CD14-positive monocyte (primary cell): Measurements from ENCODE around the gene MPDZ. TPM values are rescaled to one million over a fixed set of nuclear protein-coding genes. Genes with fewer than 3 reads are reported as not detected.

Experiments used
- DNase-seq, 3 donors: peaks; one replicate each; pipeline ENCODE4 v3.0.0-alpha.2; 2011 to 2022
- H2AFZ ChIP-seq: 2 replicates; pipeline ENCODE4 v1.6.0; 2012; ENCODE audit warnings: mild to moderate bottlenecking, low read depth, low read length, inconsistent platforms; ENCODE audit not compliant: insufficient read depth, poor library complexity, severe bottlenecking
- H3K27ac ChIP-seq, 2 donors: 1 replicate in 1 of 2; 2 replicates in 1 of 2; pipeline ENCODE4 v1.5.1; 2012 to 2013; ENCODE audit warnings: low read length in 2 of 2, control low read depth in 1 of 2, inconsistent platforms in 1 of 2, low read depth in 1 of 2, mild to moderate bottlenecking in 1 of 2
- H3K27me3 ChIP-seq, 2 donors: one replicate each; pipeline versions ENCODE4 v1.6.0 to v1.6.1; 2011 to 2013; ENCODE audit warnings: low read length in 2 of 2; ENCODE audit not compliant: control insufficient read depth in 2 of 2, insufficient read depth in 2 of 2
- H3K36me3 ChIP-seq, 2 donors: replicated peaks in 1 of 2; 1 replicate in 1 of 2; 2 replicates in 1 of 2; pipeline versions ENCODE4 v1.5.1 to v1.6.1; 2012 to 2013; ENCODE audit warnings: low read length in 2 of 2, control low read depth in 1 of 2, inconsistent platforms in 1 of 2, mild to moderate bottlenecking in 1 of 2; ENCODE audit not compliant: insufficient read depth in 2 of 2, control insufficient read depth in 1 of 2
- H3K4me1 ChIP-seq, 2 donors: 1 replicate in 1 of 2; 2 replicates in 1 of 2; pipeline versions ENCODE4 v1.5.1 to v1.6.1; 2012 to 2013; ENCODE audit warnings: low read length in 2 of 2, control low read depth in 1 of 2, inconsistent platforms in 1 of 2, mild to moderate bottlenecking in 1 of 2, moderate library complexity in 1 of 2; ENCODE audit not compliant: insufficient read depth in 2 of 2, control insufficient read depth in 1 of 2
- H3K4me2 ChIP-seq: replicated peaks from 2 replicates; pipeline ENCODE3; 2012; ENCODE audit warnings: low read length, moderate library complexity, mild to moderate bottlenecking; ENCODE audit not compliant: poor library complexity, severe bottlenecking; ENCODE audit errors: extremely low read depth
- H3K4me3 ChIP-seq, 3 experiments: fragments of 200-600 bp in 1 of 3; sonication (generic) in 1 of 3; replicated peaks in 1 of 3; 1 replicate in 2 of 3; 2 replicates in 1 of 3; pipeline ENCODE4 v1.5.1; 2011 to 2013; ENCODE audit warnings: low read length in 3 of 3, mild to moderate bottlenecking in 3 of 3, control low read depth in 2 of 3, low read depth in 2 of 3, inconsistent platforms in 1 of 3, moderate library complexity in 1 of 3
- H3K79me2 ChIP-seq: 2 replicates; pipeline ENCODE4 v1.6.0; 2012; ENCODE audit warnings: mild to moderate bottlenecking, control low read depth, inconsistent platforms, low read length, moderate library complexity; ENCODE audit not compliant: insufficient read depth
- H3K9ac ChIP-seq: 2 replicates; pipeline ENCODE4 v1.6.0; 2017; ENCODE audit warnings: low read length, mild to moderate bottlenecking; ENCODE audit not compliant: insufficient read depth, poor library complexity, severe bottlenecking
- H3K9me3 ChIP-seq, 2 donors: replicated peaks in 1 of 2; 1 replicate in 1 of 2; 2 replicates in 1 of 2; pipeline versions ENCODE4 v1.5.1 to v1.6.1; 2012 to 2013; ENCODE audit warnings: low read length in 2 of 2, control low read depth in 1 of 2; ENCODE audit not compliant: control insufficient read depth in 1 of 2, insufficient read depth in 1 of 2
- H4K20me1 ChIP-seq: 2 replicates; pipeline ENCODE4 v1.6.0; 2012; ENCODE audit warnings: mild to moderate bottlenecking, low read length, control low read depth, moderate library complexity; ENCODE audit not compliant: insufficient read depth
- H3K27ac Mint-ChIP-seq, 7 donors: one replicate each; pipeline ENCODE4 v1.8.0; 2020; ENCODE audit warnings: mild to moderate bottlenecking in 7 of 7, mixed read lengths in 7 of 7, moderate library complexity in 6 of 7, inconsistent platforms in 2 of 7
- H3K27me3 Mint-ChIP-seq, 3 donors: one replicate each; pipeline ENCODE4 v1.8.0; 2021 to 2022; ENCODE audit warnings: low read depth in 3 of 3, mild to moderate bottlenecking in 3 of 3, mixed read lengths in 3 of 3, moderate library complexity in 3 of 3, inconsistent platforms in 1 of 3
- H3K36me3 Mint-ChIP-seq, 2 donors: one replicate each; pipeline ENCODE4 v1.8.0; 2020; ENCODE audit warnings: mixed read lengths in 2 of 2, inconsistent platforms in 1 of 2, mild to moderate bottlenecking in 1 of 2
- H3K4me1 Mint-ChIP-seq: one replicate; pipeline ENCODE4 v1.8.0; 2020; ENCODE audit warnings: mild to moderate bottlenecking, mixed read lengths
- H3K4me3 Mint-ChIP-seq, 2 donors: one replicate each; pipeline ENCODE4 v1.8.0; 2020; ENCODE audit warnings: mild to moderate bottlenecking in 2 of 2, mixed read lengths in 2 of 2, moderate library complexity in 1 of 2
- H3K9me3 Mint-ChIP-seq, 7 donors: one replicate each; pipeline ENCODE4 v1.8.0; 2020 to 2022; ENCODE audit warnings: mixed read lengths in 7 of 7, mild to moderate bottlenecking in 6 of 7, moderate library complexity in 6 of 7, inconsistent platforms in 2 of 7
- WGBS: methylation state at CpG from one replicate; pipeline ENCODE4 v1.1.5; 2013; ENCODE audit warnings: missing lambda C conversion rate; ENCODE audit not compliant: insufficient coverage; 5-methylcytosine and 5-hydroxymethylcytosine counted together
- intact Hi-C, 2 donors: fragments of 100-400 bp; cut with micrococcal nuclease; formaldehyde crosslinking; loops; one replicate each; pipeline versions ENCODE4 v1.15.0 to v1.15.1; 2023
- polyA plus RNA-seq, 3 donors: library from polyadenylated mRNA; depleted of rRNA in 1 of 3; unstranded in 2 of 3; stranded (reverse) in 1 of 3; fragments of 300-500 nt in 2 of 3; fragments of >200 nt in 1 of 3; fragmentation: Illumina TruSeq in 2 of 3; gene quantifications; 1 replicate in 2 of 3; 2 replicates in 1 of 3; pipeline ENCODE4 v1.2.3, GENCODE V29; 2012 to 2021
- TF ChIP-seq, protein P1 (sequence below): fragments of 200-600 bp; IDR thresholded peaks from one replicate; pipeline ENCODE4 v1.8.0; 2022; ENCODE audit warnings: antibody characterized with exemption, mild to moderate bottlenecking

The MPDZ gene
- polyA plus RNA-seq, 3 donors, result not detected

DNA sequence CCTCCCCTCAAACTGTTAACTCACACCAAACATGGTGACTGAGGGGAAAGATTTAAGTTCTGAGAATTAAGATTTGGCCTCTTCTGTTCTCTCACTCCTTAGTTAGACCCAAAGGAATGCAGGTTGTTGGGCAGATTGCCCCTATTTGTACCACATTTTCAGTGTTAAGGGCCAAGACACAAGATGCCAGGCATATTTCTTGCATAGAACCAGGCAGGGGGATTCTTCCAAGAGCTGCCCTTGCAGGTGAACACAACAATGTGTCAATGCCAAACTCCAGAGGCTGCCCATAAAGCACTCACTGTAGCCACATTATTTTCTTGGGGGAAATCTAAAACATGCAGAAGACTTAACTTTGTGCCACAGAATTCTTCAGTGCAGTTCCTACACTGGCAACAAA is 14.7 kb downstream of the MPDZ start:
- Histone ChIP-seq H2AFZ (no peak overlapping the region), H3K4me3 (no peak overlapping the region), H3K27ac (no peak overlapping the region), H3K9me3 (no peaks in the 10 kb centered on the region), H3K27me3 (no peaks in the 10 kb centered on the region), H4K20me1 (no peaks in the 10 kb centered on the region), H3K9ac (no peak overlapping the region), H3K36me3 (no peaks in the 10 kb centered on the region), H3K4me2 (no peak overlapping the region), H3K79me2 (no peaks in the 10 kb centered on the region), H3K4me1 (no peaks in the 10 kb centered on the region)
- Mint-ChIP-seq H3K9me3 (peaks cover 0 to 9% (median 0%) of the 10 kb centered on the region in 7 donors), H3K4me1 (no peaks in the 10 kb centered on the region), H3K36me3 (no peaks in the 10 kb centered on the region), H3K27ac (no peak overlapping the region), H3K4me3 (no peak overlapping the region), H3K27me3 (peaks cover 0 to 1% (median 0%) of the 10 kb centered on the region in 3 donors)
- intact Hi-C loops, result no loop called here
- TF ChIP-seq, protein P1, sequence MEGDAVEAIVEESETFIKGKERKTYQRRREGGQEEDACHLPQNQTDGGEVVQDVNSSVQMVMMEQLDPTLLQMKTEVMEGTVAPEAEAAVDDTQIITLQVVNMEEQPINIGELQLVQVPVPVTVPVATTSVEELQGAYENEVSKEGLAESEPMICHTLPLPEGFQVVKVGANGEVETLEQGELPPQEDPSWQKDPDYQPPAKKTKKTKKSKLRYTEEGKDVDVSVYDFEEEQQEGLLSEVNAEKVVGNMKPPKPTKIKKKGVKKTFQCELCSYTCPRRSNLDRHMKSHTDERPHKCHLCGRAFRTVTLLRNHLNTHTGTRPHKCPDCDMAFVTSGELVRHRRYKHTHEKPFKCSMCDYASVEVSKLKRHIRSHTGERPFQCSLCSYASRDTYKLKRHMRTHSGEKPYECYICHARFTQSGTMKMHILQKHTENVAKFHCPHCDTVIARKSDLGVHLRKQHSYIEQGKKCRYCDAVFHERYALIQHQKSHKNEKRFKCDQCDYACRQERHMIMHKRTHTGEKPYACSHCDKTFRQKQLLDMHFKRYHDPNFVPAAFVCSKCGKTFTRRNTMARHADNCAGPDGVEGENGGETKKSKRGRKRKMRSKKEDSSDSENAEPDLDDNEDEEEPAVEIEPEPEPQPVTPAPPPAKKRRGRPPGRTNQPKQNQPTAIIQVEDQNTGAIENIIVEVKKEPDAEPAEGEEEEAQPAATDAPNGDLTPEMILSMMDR, result no peak
- DNase-seq, result no peak

GRCh38 chr9:13263511-13263910 is 16.0 kb downstream of the MPDZ start:
- Histone ChIP-seq H3K27me3 (no peaks in the 10 kb centered on the region), H3K27ac (no peak overlapping the region), H3K79me2 (no peaks in the 10 kb centered on the region), H4K20me1 (no peaks in the 10 kb centered on the region), H3K9ac (no peak overlapping the region), H3K4me2 (no peak overlapping the region), H3K4me1 (no peaks in the 10 kb centered on the region), H3K4me3 (no peak overlapping the region), H3K36me3 (no peaks in the 10 kb centered on the region), H3K9me3 (no peaks in the 10 kb centered on the region), H2AFZ (no peak overlapping the region)
- intact Hi-C loops, result no loop called here
- no peak for DNase-seq
- TF ChIP-seq, protein P1, result no peak
- no peak overlapping the region for H3K4me3 Mint-ChIP-seq
- peaks cover 0 to 7% (median 1%) of the 10 kb centered on the region in 7 donors for H3K9me3 Mint-ChIP-seq
- no peaks in the 10 kb centered on the region for H3K4me1 Mint-ChIP-seq
- WGBS, result no CpG with 5 or more reads among the region's 2 CpGs
- H3K36me3 Mint-ChIP-seq, result no peaks in the 10 kb centered on the region
- peaks cover 0 to 1% (median 0%) of the 10 kb centered on the region in 3 donors for H3K27me3 Mint-ChIP-seq
- no peak overlapping the region for H3K27ac Mint-ChIP-seq
